Fibroblast of lung (primary cell): Measurements from ENCODE around the gene FAM222B. TPM values are rescaled to one million over a fixed set of nuclear protein-coding genes. Genes with fewer than 3 reads are reported as not detected.
"Not testable (repeated sequence)": the region's sequence is repeated elsewhere in the genome, so short reads cannot be mapped to it uniquely, and the experiment has no call there.

Experiments
- DNase-seq, 2 donors: peaks; one replicate each; pipeline versions ENCODE4 v3.0.0 to v3.0.0-alpha.2; 2010; ENCODE audit warnings: low read depth in 2 of 2
- H2AFZ ChIP-seq: 2 replicates; pipeline ENCODE4 v1.5.1; 2012; ENCODE audit warnings: low read length, control low read depth, inconsistent platforms
- H3K27ac ChIP-seq: 2 replicates; pipeline ENCODE4 v1.5.1; 2011; ENCODE audit warnings: low read length, control low read depth; ENCODE audit not compliant: insufficient read depth
- H3K27me3 ChIP-seq: 2 replicates; pipeline ENCODE4 v1.5.1; 2011; ENCODE audit warnings: mild to moderate bottlenecking, low read length; ENCODE audit not compliant: control insufficient read depth, insufficient read depth
- H3K36me3 ChIP-seq: 2 replicates; pipeline ENCODE4 v1.5.1; 2011; ENCODE audit warnings: low read length; ENCODE audit not compliant: control insufficient read depth, insufficient read depth
- H3K4me1 ChIP-seq: 2 replicates; pipeline ENCODE4 v1.5.1; 2011; ENCODE audit warnings: low read length; ENCODE audit not compliant: control insufficient read depth, insufficient read depth; ENCODE audit errors: extremely low read depth
- H3K4me2 ChIP-seq: 2 replicates; pipeline ENCODE4 v1.5.1; 2011; ENCODE audit warnings: low read length, control low read depth; ENCODE audit not compliant: insufficient read depth; ENCODE audit errors: extremely low read depth
- H3K4me3 ChIP-seq, 4 experiments: fragments of 200-600 bp in 1 of 4; sonication (generic) in 1 of 4; replicated peaks in 1 of 4; 2 replicates each; pipeline ENCODE4 v1.5.1; 2011 to 2016; ENCODE audit warnings: low read length in 4 of 4, low read depth in 3 of 4, mild to moderate bottlenecking in 3 of 4, control low read depth in 2 of 4, inconsistent platforms in 1 of 4, mixed read lengths in 1 of 4; ENCODE audit not compliant: insufficient read depth in 1 of 4; ENCODE audit errors: control extremely low read depth in 1 of 4
- H3K79me2 ChIP-seq: 2 replicates; pipeline ENCODE4 v1.5.1; 2012; ENCODE audit warnings: mild to moderate bottlenecking, low read length, inconsistent platforms; ENCODE audit not compliant: control insufficient read depth, insufficient read depth
- H3K9ac ChIP-seq: 2 replicates; pipeline ENCODE4 v1.5.1; 2011; ENCODE audit warnings: mild to moderate bottlenecking, low read length, control low read depth; ENCODE audit not compliant: insufficient read depth
- H3K9me3 ChIP-seq: 2 replicates; pipeline ENCODE4 v1.5.1; 2012; ENCODE audit warnings: low read depth, low read length; ENCODE audit not compliant: control insufficient read depth, insufficient read depth
- H4K20me1 ChIP-seq: 2 replicates; pipeline ENCODE4 v1.5.1; 2011; ENCODE audit warnings: low read length; ENCODE audit not compliant: control insufficient read depth, insufficient read depth; ENCODE audit errors: extremely low read depth
- CTCF ChIP-seq, 2 donors: IDR thresholded peaks in 1 of 2; conservative IDR thresholded peaks in 1 of 2; 1 replicate in 1 of 2; 2 replicates in 1 of 2; pipeline ENCODE4 v1.5.1; 2011 to 2012; ENCODE audit warnings: low read length in 2 of 2, control low read depth in 1 of 2, inconsistent platforms in 1 of 2, low read depth in 1 of 2, mild to moderate bottlenecking in 1 of 2
- EZH2 ChIP-seq: IDR thresholded peaks from 2 replicates; pipeline ENCODE4 v1.5.1; 2012; ENCODE audit warnings: low read length, control low read depth, mild to moderate bottlenecking; ENCODE audit errors: missing control alignments
- polyA plus RNA-seq, 2 donors: library from polyadenylated mRNA; depleted of rRNA in 1 of 2; stranded (reverse) in 1 of 2; unstranded in 1 of 2; fragments of >200 nt; gene quantifications; 2 replicates each; pipeline ENCODE4 v1.2.1, GENCODE V29; 2011 to 2012; ENCODE audit warnings: missing spikeins in 1 of 2
- total RNA-seq: library from RNA; depleted of rRNA; stranded (reverse); fragments of >200 nt; gene quantifications from 2 replicates; pipeline ENCODE4 v1.2.1, GENCODE V29; 2014

Gene FAM222B
- total and polyA plus RNA-seq, 2 donors (not counting 1 experiment from before 2014, with no cell fraction given): 2.8 to 9.0 TPM

GRCh38 chr17:28738680-28739384 is 103.8 kb downstream of the FAM222B start:
- no peaks in the 10 kb centered on the region for H3K27me3 ChIP-seq
- no peaks in the 10 kb centered on the region for H3K9me3 ChIP-seq
- H3K27ac ChIP-seq: no peak overlapping the region
- TF ChIP-seq CTCF (conservative IDR thresholded peaks at IDR 0.05 in 1 of 2, IDR thresholded peaks at IDR 0.05 in 1 of 2; ENCODE audit: low read depth in 1 of 2, low read length in 2 of 2) (no peak), EZH2 (no peak)
- H3K4me3 ChIP-seq: no peak overlapping the region
- no peaks in the 10 kb centered on the region for H3K79me2 ChIP-seq
- no peak overlapping the region for H3K4me2 ChIP-seq
- no peaks in the 10 kb centered on the region for H4K20me1 ChIP-seq
- H3K9ac ChIP-seq: no peak overlapping the region
- no peaks in the 10 kb centered on the region for H3K4me1 ChIP-seq
- no peaks in the 10 kb centered on the region for H3K36me3 ChIP-seq
- H2AFZ ChIP-seq: no peak overlapping the region
- no peak for DNase-seq

DNA sequence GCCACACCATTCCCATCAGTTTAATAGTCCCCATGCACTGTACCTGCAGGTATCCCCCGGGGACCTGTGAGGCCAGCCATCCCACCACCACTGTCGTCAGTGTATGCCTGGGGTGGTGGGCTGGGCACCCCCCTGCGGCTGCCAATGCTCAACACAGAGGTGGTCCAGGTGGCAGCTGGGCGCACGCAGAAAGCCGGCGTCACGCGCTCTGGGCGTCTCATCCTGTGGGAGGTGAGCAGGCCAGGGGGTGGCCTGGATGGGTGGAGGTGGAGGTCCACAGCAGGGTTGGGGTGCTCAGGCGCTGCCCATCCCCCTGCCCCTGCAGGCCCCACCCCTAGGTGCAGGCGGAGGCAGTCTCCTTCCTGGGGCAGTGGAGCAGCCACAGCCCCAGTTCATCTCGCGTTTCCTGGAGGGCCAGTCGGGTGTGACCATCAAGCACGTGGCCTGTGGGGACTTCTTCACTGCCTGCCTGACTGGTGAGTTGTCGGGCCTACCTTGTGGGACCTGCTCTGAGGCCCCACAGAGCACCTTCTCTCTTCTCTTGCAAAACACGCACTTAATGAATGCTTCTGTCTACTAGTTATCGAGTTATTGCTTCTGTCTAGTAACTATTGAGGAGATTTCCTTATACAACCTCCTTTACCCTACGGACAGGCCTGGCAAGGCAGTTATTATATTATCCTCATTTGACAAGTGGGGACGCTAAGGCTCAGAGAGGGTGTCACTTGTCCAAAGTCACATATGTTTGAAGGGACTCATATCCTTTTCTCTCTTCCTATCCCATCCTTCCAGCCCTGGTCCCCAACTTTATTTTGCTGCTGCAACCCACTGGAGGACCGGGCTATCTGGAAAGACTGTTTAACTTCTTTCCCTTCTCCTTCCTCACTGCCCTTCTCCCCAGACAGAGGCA is 104.6 kb downstream of the FAM222B start:
- H3K4me3 ChIP-seq: no peak overlapping the region
- H2AFZ ChIP-seq: no peak overlapping the region
- no peaks in the 10 kb centered on the region for H3K79me2 ChIP-seq
- H3K9ac ChIP-seq: no peak overlapping the region
- no peaks in the 10 kb centered on the region for H3K9me3 ChIP-seq
- H3K36me3 ChIP-seq: no peaks in the 10 kb centered on the region
- no peak overlapping the region for H3K4me2 ChIP-seq
- H3K27ac ChIP-seq: no peak overlapping the region
- H3K4me1 ChIP-seq: no peaks in the 10 kb centered on the region
- no peaks in the 10 kb centered on the region for H4K20me1 ChIP-seq
- no peak for DNase-seq
- H3K27me3 ChIP-seq: no peaks in the 10 kb centered on the region
- TF ChIP-seq CTCF (conservative IDR thresholded peaks at IDR 0.05 in 1 of 2, IDR thresholded peaks at IDR 0.05 in 1 of 2; ENCODE audit: low read depth in 1 of 2, low read length in 2 of 2) (no peak), EZH2 (no peak)

- Histone ChIP-seq H3K4me2 (no peak overlapping the region), H3K27me3 (no peaks in the 10 kb centered on the region), H3K4me3 (no peak overlapping the region), H3K4me1 (no peaks in the 10 kb centered on the region), H3K27ac (no peak overlapping the region), H3K36me3 (no peaks in the 10 kb centered on the region), H2AFZ (no peak overlapping the region), H3K79me2 (no peaks in the 10 kb centered on the region), H4K20me1 (no peaks in the 10 kb centered on the region), H3K9me3 (no peaks in the 10 kb centered on the region), H3K9ac (no peak overlapping the region)
- TF ChIP-seq CTCF (conservative IDR thresholded peaks at IDR 0.05 in 1 of 2, IDR thresholded peaks at IDR 0.05 in 1 of 2; ENCODE audit: low read depth in 1 of 2, low read length in 2 of 2): no peak
- DNase-seq: no peak
Observed at GRCh38 chr17:28737316-28737715, 105.3 kb downstream of the FAM222B start.

- not testable (repeated sequence) for H3K4me3 ChIP-seq, H3K27ac ChIP-seq, H3K4me2 ChIP-seq, H3K9ac ChIP-seq, DNase-seq, H4K20me1 ChIP-seq, H3K9me3 ChIP-seq, H2AFZ ChIP-seq, H3K27me3 ChIP-seq, H3K36me3 ChIP-seq, H3K79me2 ChIP-seq, H3K4me1 ChIP-seq
Observed at GRCh38 chr17:28735913-28736769, 106.4 kb downstream of the FAM222B start.
